HG03575 (cell line): ENCODE data around the gene SEC61B.
A peak's percentile ranks its signal among the peaks of the same experiment; 100 is the strongest.
"Not testable (repeated sequence)": the region's sequence is repeated elsewhere in the genome, so short reads cannot be mapped to it uniquely, and the experiment has no call there.

Source experiments
- ATAC-seq: cut with Tn5 transposase; IDR thresholded peaks from one replicate; pipeline ENCODE4 v1.9.1; 2021; ENCODE audit not compliant: unreplicated experiment, insufficient number of reproducible peaks, low FRiP score; ENCODE audit errors: extremely low read depth

The SEC61B gene

GRCh38 chr9:99231711-99232110 is 9.6 kb downstream of the SEC61B start:
- no peak for ATAC-seq

- ATAC-seq: no peak
Observed at GRCh38 chr9:99234618-99235017, 12.5 kb downstream of the SEC61B start.

GRCh38 chr9:99235069-99235468 is 13.0 kb downstream of the SEC61B start:
- ATAC-seq: no peak

GRCh38 chr9:99235926-99236634 is 14.0 kb downstream of the SEC61B start:
- peak; percentile 91 for ATAC-seq

GRCh38 chr9:99237356-99237755 is 15.3 kb downstream of the SEC61B start:
- no peak for ATAC-seq

GRCh38 chr9:99237849-99238248 is 15.8 kb downstream of the SEC61B start:
- not testable (repeated sequence) for ATAC-seq

- ATAC-seq: no peak
Observed at GRCh38 chr9:99238331-99238730, 16.2 kb downstream of the SEC61B start.

GRCh38 chr9:99239341-99240060 is 17.4 kb downstream of the SEC61B start:
- ATAC-seq: no peak

GRCh38 chr9:99241106-99241505 is 19.0 kb downstream of the SEC61B start:
- ATAC-seq: no peak

GRCh38 chr9:99244344-99245260 is 22.5 kb downstream of the SEC61B start:
- ATAC-seq: peak; percentile 89

GRCh38 chr9:99249619-99250018 is 27.5 kb downstream of the SEC61B start:
- no peak for ATAC-seq

- no peak for ATAC-seq
Observed at GRCh38 chr9:99251157-99251556, 29.1 kb downstream of the SEC61B start.

GRCh38 chr9:99253134-99253533 is 31.1 kb downstream of the SEC61B start:
- ATAC-seq: peak; percentile 20

GRCh38 chr9:99253772-99254431 is 31.8 kb downstream of the SEC61B start:
- ATAC-seq: peak; percentile 55

- no peak for ATAC-seq
Observed at GRCh38 chr9:99255651-99256050, 33.6 kb downstream of the SEC61B start.

- no peak for ATAC-seq
Observed at GRCh38 chr9:99257723-99258389, 35.8 kb downstream of the SEC61B start.

- ATAC-seq: no peak
Observed at GRCh38 chr9:99259231-99259918, 37.3 kb downstream of the SEC61B start.

GRCh38 chr9:99261923-99262322 is 39.8 kb downstream of the SEC61B start:
- ATAC-seq: no peak
